Renal cortical epithelial cell (primary cell): ENCODE data around the gene RNF39. TPM values are rescaled to one million over a fixed set of nuclear protein-coding genes. Genes with fewer than 3 reads are reported as not detected.
"Not testable (repeated sequence)": the region's sequence is repeated elsewhere in the genome, so short reads cannot be mapped to it uniquely, and the experiment has no call there.

Source experiments
- DNase-seq: peaks from one replicate; pipeline ENCODE4 v3.0.0-alpha.2; 2011; ENCODE audit warnings: low read depth
- total RNA-seq: library from RNA; depleted of rRNA; stranded (reverse); fragments of >200 nt; gene quantifications from 2 replicates; pipeline ENCODE4 v1.2.3, GENCODE V29; 2014

The RNF39 gene
- 0.05 TPM in 1 of 2 replicates, not detected in the other for total RNA-seq

GRCh38 chr6:30075094-30075789, at the start of gene RNF39:
RNF39 (minus strand) TSS chr6:30075769; CDS start chr6:30075585, 184 bp downstream.
- DNase-seq, result no peak

GRCh38 chr6:30122515-30122914, 46.9 kb upstream of the RNF39 start:
- peak; percentile 25 for DNase-seq

- no peak for DNase-seq
These were observed 46.1 kb upstream of the RNF39 start for GRCh38 chr6:30121446-30122366.

- DNase-seq, result not testable (repeated sequence)
These were observed 43.1 kb upstream of the RNF39 start for GRCh38 chr6:30118691-30119090.

GRCh38 chr6:30116724-30117123, 41.2 kb upstream of the RNF39 start:
- no peak for DNase-seq

- no peak for DNase-seq
These were observed 38.3 kb upstream of the RNF39 start for GRCh38 chr6:30113841-30114240.

- DNase-seq, result no peak
These were observed 37.6 kb upstream of the RNF39 start, which contains the start of gene TRIM31 for GRCh38 chr6:30113003-30113759. TRIM31 (minus strand) TSS chr6:30113090; CDS start chr6:30112805, 285 bp downstream.

- DNase-seq, result no peak
These were observed 36.9 kb upstream of the RNF39 start for GRCh38 chr6:30112402-30112994.

- no peak for DNase-seq
These were observed 35.8 kb upstream of the RNF39 start for GRCh38 chr6:30111266-30111856.

GRCh38 chr6:30104661-30105060, 29.1 kb upstream of the RNF39 start:
- no peak for DNase-seq

GRCh38 chr6:30103872-30104179, 28.3 kb upstream of the RNF39 start:
- DNase-seq, result no peak

- peak; percentile 75 for DNase-seq
These were observed 27.7 kb upstream of the RNF39 start for GRCh38 chr6:30102970-30103871.

GRCh38 chr6:30102414-30102969, 26.9 kb upstream of the RNF39 start:
- DNase-seq, result peak; percentile 31

GRCh38 chr6:30101444-30102413, 26.2 kb upstream of the RNF39 start:
- DNase-seq, result peak; percentile 74

- DNase-seq, result no peak
These were observed 25.2 kb upstream of the RNF39 start for GRCh38 chr6:30100585-30101443.

GRCh38 chr6:30100154-30100553, 24.6 kb upstream of the RNF39 start:
- DNase-seq, result no peak

- DNase-seq, result no peak
These were observed 22.6 kb upstream of the RNF39 start for GRCh38 chr6:30097902-30098768.
